Fibroblast of skin of scalp (primary cell): Measurements from ENCODE around the gene SH2D3A.

Experiments
- DNase-seq: peaks from one replicate; pipeline ENCODE4 v3.0.0-alpha.2; 2013

SH2D3A gene

DNA sequence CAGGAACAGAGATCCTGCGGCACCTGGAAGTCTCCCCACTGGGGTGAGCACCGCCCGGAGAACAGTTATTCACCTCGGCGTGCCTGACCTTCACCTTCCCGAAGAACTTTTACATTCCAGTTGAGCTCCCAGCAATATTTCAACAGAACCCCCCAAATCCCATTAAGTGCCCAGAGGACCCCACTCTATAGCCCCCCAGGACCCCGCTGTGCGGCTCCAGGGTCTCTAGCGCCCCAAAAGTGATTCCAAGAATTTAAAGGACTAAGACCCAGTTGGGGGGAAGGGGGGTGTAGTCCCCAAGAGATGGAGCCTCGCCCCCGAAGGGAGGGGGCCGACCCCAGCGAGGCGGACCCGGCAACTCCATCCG lies 30.3 kb downstream of the SH2D3A start:
- DNase-seq, result no peak

DNA sequence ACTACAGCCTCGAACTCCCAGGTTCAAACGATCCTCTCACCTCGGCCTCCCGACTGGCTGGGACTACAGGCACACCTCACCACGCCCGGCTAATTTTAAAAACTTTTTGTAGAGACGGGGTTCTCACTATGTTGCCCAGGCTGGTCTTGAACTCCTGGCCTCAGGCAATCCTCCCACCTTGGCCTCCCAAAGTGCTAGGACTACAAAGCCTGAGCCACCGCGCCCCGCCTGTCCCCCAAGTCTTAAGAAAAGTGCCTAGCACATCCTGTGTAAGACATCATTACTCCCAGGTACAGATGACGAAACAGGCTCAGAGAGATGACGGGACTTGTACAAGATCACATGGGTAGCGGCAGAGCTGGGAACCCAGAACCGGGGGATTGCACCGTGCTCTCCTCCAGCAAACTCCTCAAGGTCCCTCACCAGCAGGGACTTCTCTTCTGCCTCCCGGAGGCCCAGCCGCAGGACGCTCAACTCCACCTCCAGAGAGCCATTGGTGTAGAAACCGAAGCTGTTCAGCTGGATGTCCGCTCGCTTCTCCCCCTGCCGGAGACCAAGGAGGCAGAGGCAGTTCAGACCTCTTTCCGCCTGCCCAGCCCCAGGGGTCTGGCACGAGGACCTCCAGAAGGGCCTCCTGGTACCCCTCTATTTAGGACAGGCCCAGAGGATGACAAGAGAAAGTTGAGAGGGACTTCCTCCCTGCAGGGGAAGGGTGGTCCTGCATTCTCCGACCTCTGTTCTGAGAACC lies 30.9 kb downstream of the SH2D3A start:
- DNase-seq, result peak; percentile 86

DNA sequence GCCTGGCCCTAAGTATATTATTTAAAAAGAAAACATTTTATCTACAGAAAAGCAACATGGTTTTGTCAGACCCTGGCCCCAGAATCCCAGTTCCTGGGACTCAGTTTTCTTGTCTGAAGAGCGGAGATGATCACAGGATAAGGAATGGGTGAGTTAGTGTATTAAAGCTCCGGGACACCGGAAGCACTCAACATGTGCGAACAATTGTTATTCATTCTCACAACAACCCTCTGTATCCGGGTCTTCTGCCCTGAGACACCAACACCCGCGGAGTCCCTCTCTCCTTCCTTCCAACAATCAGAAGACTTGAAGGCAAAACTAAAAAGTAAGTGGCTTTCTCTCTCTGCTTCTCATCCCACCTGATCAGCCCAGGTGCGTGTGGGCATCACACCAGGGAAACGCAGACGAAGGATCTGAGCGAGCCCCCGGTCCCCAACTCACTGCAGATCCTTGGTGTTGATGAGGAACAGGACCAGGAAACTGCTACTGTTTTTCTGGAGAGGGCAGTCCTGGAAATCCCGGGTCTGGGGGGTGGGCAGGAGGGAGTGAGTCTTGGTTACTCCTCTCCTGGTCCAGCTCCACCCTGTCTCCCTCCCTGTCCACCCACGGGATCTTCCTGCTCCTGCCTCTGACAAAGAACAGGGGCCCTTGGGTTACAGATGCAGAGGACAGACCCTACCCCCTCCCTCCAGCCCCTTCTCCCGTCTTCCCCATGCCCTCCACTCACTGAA lies 31.9 kb downstream of the SH2D3A start:
- DNase-seq, result no peak

DNA sequence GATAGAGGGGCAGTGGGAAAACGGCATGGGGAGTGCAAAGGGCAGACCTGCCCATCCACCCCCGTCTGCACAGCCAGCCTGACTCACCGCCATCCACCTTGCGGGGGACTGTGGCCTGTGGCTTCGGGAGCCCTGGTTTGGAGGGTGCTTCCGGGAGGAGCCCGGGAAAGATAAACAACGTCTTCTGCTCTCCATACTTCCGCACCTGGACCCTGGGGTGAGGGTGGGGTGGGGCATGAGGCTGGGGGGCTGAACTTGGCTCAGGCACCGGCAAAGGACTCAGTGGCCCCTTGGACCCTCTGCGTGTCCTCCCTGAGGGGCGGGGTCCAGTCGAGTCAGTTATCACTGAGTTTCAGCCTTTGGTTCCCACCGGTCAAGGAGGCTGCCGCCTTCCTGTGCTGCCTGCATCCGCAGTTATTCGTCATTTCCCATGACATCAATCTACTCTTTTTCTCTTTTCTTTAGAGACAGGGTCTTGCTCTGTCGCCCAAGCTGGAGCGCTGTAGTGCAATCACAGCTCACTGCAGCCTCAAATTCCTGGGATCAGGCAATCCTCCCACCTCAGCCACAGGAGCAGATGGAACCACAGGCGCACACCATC lies 33.0 kb downstream of the SH2D3A start:
- DNase-seq, result no peak

DNA sequence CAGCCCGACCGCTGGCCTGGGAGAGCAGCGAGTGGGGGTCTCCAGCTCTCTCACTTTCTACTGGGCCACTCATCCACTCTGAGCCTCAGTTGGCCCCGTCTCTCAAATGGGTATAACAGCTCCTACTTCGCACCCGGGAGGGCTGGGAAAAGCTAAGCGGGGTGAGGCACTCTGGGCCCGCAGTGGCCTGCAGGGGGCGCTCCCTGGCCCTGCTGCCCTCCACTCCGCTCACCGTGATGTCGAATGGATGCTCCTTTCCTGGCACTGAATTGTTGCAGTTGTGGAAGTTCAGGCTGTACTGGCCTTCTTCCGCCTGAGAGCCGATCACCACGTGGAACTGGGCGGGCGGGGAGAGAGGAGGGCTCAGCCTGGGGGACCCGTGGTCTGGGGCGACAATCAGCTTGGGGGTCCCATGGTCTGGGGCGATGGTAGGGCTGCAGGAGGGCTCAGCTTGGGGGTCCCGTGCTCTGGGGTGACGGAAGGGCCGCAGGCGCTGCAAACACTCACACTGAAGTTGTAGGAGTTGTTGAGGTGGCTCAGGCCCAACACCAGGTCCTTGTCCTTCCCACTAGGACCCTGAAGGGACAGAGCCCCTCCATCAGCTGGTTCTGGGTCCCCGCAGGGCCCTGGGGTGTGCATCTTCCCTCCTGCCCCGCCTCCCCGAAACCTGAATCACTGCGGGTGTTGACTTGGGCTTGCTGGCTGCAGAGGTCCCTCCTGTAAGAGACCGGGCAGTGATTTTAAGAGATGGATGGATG lies 33.7 kb downstream of the SH2D3A start:
- no peak for DNase-seq

DNA sequence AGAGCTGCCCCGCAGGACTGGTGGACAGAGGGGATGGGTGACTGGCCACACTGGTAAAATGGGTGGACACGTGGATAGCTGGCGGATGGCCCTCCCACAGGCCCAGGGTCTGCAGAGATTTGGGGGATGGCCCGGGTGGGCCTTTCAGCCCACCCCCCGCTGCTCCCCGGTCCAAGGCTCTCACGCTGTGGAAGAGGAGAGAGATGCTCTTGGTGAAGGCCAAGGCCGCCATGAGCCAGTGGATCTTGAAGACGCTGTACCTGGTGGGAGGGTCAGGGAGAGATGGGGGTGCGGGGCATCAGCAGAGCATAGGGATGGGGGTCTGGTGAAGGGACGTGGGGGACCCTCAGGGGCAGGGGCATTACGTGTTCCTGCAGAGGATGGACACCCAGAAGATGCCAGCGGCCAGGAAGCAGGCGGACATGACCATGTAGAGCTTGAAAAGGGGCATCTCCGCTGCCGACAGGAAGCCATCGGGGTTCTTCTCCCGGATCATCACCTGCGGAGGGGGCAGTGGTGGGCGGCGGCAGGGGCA lies 34.4 kb downstream of the SH2D3A start:
- DNase-seq, result no peak

DNA sequence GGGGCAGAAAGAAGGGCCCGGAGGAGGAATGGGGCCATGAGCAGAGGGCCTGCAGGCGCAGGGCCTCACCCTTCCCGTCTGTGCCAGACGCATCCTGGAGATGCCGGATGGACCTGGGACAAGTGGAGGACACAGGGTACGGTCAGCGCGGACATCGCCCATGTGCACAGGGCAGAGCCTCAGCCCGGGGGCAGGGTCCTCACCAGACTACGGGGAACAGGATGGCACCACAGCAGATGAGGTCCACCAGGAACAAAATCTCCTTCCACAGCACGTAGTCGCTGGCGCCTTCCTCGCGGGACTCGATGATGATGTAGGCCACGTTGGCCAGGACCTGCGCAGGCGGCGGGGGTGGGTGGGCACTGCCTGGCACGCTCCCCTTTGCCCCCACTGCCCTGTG lies 35.4 kb downstream of the SH2D3A start:
- no peak for DNase-seq

DNA sequence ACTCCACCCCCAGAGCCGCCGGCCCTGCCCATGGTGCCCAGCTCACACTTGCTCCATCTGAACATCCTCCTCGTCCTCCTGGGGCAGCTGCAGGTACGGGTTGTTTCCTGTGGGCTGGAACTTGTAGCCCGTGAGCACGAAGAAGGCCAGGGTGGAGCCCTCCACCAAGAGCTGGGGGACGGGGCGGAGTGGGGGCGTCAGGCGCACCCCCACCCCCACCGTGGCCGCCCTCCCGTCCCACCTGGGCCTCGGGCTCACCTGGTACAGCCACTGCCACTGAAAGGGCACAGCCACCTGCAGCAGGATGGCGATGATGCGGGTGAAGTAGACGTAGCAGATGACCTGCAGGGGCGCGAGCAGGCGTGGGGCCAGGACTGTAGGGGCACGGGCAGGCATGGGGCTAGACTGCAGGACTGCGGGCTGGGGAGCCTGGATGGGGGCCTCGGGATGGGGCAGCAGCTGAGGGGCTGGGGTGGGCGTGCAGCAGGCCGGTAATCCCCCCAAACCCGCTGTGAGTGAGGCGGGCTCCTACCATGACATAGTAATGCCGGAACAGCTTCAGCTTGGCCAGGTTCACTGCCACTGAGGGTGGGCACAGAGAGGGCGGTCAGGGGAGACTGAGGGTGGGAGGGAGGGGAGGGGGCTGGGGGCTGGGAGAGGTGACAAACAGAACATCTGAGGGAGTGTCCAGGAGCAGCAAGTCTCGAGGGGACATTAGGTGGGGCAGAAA lies 36.1 kb downstream of the SH2D3A start:
- DNase-seq, result no peak

DNA sequence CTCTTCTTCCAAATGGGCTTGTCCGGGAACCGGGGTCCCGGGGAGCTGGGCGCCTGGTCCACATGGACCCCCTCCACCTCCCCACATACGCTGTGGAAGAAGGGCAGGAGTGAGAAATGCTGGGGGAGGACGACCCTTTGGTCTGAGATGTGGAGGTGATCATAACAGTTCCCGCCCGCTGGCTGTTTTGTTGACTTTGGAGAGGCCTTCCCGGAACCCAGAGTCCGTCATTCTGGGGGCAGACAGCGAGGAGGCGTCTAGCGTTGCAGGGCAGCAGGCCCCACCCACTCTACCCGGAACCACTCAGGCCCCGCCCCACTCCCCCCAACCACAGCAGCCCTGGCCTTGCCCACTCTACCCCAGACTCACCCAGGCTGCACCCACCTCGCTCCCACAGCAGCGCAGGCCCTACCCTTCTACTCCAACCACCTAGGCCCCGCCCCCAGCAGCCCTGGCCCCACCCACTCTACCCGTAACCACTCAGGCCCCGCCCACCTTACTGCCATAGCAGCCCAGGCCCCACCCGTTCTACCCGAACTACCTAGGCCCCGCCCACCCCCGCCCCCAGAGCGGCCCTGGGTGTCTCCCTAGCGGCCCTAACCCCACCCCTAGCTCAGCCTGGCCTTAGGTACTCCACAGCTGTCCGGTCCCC lies 37.0 kb downstream of the SH2D3A start:
- DNase-seq, result no peak

DNA sequence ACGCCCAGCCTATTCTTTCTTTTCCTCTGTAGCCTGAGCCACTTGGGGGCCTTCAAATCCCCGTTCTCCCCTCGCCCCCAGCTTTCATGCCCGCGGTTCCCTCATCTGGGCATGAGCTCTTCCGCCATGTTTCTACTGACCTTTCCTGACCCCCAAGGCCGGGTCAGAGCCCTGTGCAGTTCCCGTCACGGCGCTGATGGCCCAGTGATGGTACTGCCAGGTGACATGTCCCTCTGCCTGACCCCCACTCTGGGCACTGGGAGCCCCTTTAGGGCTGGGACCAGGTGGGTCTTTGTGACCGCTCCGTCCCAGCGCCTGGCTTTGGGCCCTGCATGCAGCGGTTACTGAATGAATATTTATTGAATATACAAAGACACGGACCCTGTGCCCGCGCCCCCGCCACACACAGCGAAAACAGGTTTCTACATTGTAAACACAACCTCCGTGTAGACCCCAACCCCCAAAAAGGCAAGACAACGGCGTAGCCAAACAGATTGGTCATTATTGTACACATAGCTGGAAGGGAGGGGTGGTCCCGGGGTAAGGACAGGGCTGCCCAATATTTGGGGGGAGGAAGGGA lies 37.6 kb downstream of the SH2D3A start:
- DNase-seq, result no peak

DNA sequence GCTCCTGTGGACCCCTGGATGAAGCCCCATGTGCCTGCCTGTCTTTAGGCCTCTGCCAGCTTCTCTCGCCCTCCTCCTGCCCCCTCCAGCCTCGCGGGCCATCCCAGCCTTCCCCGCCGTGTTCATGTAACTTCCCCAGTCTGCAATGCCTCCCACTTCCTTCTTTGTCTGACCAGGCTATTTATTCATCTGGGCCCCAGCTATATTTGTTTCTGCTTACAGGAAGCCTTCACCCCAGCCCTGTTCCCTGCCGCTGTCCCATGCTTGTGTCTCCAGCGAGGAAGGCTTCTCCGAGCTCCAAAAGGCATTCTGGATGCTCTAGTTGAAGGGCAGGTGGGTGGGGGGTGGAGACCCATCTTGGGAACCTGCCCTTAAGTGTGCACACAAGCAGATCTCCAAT lies 38.9 kb downstream of the SH2D3A start:
- no peak for DNase-seq

DNA sequence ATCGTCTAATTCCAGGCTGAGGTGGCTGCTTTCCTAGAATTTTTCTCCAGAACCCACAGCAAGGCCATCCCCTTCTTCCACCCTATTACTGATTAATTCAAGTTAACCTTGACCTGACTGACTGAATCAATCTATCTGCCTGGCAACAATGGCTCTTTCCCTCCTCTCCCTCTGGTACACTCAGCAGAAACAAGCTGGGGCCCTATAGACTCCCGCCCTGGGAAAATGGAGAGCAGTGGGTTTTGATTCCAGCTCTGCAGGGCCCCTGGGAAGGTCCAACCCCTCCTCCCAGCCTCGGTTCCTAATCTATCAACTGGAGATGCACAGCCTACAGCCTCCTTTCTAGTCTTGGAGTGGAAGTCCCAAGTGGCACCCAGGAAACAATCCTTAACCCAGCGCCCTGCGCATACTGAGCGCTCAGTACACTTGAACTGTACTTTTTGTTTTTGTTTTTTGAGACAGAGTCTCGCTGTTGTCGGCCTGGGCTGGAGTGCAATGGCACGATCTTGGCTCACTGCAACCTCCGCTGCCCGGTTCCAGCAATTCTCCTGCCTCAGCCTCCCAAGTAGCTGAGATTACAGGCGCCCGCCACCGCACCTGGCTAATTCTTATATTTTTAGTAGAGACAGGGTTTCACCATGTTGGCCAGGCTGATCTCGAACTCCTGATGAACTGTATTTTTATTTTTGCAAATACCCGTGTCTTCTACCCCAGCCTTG lies 41.6 kb downstream of the SH2D3A start:
- no peak for DNase-seq

DNA sequence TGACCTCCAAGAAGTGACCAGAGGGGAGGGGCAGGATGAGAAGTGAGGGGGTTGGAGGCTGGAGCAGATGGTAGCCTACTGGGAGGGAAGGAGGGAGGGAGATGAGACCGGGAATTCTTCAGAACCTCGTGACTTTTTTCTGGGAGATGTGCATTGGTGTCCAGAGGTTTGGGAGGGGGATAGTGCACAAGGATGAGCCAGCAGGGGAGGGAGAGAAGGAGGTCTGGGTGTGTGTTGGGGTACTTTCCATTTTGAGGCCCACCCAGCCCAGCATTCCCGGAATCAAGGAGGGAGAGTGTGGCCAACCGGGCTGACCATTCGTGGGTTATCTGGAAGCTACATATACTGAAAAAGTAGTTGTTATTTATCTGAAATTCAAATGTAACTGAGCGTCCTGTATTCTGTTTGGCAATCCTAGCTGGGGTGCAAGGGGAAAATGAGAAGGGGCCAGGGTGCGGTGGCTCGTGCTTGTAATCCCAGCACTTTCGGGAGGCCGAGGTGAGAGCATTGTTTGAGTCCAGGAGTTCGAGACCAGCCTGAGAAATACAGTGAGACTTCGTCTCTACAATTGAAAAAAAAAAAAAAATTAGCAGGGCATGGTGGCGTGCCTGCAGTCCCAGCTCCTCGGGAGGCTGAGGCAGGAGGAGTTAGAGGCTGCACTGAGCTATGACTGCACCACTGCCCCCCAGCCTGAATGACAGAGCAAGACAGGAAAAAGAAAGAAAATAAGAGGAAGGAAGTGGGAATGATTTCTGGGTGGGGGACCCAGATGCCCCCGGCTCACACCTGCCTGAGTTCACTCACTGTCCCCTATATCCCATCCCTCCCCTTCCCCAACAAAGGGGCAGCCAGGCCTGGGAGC lies 42.4 kb downstream of the SH2D3A start:
- DNase-seq, result no peak

DNA sequence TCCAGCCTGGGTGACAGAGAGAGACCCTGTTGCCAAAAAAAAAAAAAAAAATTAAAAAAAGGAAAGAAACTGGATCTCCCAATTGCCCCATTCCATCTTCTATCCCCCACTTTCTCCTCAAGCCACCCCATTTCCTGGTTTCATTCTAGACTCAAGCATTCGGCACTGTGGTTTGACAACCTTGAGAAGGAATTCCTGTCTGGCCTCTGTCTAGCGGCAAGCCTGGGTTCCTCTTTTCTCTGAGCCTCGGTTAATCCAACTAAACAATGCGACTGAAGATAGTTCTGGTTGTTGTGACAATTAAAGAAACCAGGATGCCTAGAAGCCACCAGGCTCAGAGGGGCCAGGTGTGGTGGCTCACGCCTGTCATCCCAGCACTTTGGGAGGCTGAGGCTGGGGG lies 43.5 kb downstream of the SH2D3A start:
- no peak for DNase-seq

DNA sequence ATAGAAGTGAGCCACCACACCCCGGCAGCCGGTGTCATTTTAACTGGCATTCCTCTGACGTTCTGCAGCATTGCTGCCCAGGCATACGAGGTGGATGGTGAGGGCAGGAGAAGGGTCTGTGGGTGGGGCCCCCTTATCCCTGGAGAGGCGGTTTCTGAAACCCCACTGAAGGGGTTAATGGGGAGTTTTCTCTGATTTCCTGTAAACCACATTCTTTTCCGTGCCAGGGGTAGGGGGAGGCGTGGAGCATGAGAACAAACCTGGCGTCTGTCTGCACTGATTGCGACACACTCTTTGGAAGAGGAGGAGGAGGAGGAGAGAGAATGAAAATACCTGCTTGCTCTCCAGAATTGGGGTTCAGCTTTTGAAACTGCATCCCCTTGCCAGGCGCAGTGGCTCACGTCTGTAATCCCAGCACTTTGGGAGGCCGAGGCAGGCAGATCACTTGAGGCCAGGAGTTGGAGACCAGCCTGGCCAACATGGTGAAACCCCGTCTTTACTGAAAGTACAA lies 44.1 kb downstream of the SH2D3A start:
- DNase-seq, result no peak

DNA sequence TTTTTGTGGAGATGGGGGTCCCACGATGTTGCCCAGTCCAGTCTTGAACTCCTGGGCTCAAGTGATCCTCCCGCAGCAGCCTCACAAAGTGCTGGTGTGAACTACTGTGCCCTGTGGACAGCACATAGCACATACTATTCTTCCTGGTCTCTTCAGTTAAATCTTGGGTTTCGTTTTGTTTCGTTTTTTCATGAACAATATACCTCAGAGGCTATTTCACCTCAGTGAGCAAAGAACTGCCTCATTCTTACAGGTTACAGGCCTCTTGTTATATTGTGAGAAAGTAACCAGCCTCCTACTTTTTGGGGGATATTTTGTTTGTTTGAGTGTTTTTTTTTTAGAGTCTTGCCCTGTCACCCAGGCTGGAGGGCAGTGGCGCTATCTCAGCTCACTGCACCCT lies 45.5 kb downstream of the SH2D3A start:
- DNase-seq, result no peak

DNA sequence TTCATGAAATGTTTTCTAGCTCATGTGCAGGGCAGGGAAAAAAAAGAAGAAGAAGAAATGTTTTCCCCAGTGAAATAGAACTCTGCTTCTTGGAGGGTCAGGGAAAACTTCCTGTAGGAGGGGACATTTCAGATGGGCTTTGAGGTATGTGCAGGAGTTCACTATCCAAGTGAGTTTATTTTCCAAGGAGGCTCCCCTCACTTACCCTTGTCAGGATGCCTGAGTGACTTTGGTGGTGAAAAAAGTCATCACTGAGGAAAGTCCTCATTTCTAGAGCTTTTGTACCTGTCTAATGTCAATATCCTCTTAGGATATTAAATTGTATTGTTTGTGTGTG lies 46.1 kb downstream of the SH2D3A start:
- DNase-seq, result no peak

DNA sequence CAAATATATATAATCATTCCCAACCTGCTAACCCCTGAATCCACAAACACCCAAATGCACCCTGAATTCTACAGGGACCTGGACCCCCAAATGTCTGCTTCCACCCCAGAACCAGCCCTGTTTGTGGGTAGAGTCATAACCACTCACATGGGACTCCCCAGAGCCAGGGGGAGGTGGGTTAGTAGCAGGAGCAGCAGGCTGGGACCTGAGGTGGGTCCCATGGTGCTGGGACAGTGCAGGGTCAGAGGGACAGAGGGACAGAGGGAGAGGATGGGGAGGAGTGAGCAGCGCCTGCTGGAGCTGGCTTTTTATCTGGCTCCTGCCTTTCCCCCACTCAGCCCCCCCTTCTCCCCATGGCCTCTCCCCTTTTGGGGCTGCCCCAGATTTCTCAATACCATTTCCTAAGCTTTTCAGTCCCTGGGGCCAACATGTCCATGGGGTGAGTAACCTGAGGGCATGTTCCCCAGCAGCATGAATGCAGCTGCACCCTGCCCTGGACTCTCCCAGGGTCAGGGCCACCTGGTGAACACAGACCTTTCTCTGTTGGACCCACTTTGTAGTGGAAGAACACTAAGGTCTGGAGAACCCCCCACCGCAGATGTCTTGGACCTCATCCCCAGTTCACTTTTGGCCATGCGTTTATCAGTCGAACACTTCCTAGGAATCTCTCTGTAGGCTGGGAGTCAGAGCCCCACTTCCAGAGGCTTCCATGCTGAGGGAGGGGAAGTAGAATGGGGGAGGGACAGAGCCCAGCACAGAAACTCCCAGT lies 46.7 kb downstream of the SH2D3A start, which contains the start of gene C3:
Gene C3, minus strand, starts transcription at position 282 of the 769 bp plus-strand sequence. Its CDS starts 61 bp downstream, at position 221.
- DNase-seq, result no peak

DNA sequence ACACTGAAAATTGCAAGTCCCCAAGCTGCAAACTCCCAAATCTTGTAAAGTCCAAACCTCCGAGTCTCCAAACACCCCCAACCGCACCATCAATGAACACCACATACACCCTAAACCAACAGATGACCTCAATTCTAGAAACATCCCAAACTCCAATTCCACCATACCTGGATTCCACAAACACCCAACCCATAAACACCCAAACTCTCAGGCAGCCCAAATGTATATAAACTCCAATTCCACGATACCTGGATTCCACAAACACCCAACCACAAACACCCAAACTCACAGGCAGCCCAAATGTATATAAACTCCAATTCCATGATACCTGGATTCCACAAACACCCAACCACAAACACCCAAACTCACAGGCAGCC lies 47.3 kb downstream of the SH2D3A start:
- DNase-seq, result no peak
